Lower lobe of right lung (tissue), 2 donors: Measurements from ENCODE around the gene VRK3. TPM values are rescaled to one million over a fixed set of nuclear protein-coding genes. Genes with fewer than 3 reads are reported as not detected.

Experiments used
- ATAC-seq, 2 donors: fragments of 200-7000 bp; cut with Tn5 transposase; one replicate each; pipeline ENCODE4 v1.9.1; 2020 to 2022; ENCODE audit warnings: mild to moderate bottlenecking in 2 of 2, moderate library complexity in 2 of 2
- DNase-seq: peaks from one replicate; pipeline ENCODE4 v3.0.0-alpha.2; 2020
- H3K27ac ChIP-seq: fragments of 200-600 bp; one replicate; pipeline ENCODE4 v1.8.0; 2022
- H3K27me3 ChIP-seq: fragments of 200-600 bp; one replicate; pipeline ENCODE4 v1.8.0; 2022; ENCODE audit warnings: low read depth
- H3K36me3 ChIP-seq: fragments of 200-600 bp; one replicate; pipeline ENCODE4 v1.8.0; 2022; ENCODE audit warnings: mild to moderate bottlenecking
- H3K4me1 ChIP-seq: fragments of 200-600 bp; one replicate; pipeline ENCODE4 v1.8.0; 2022
- H3K4me3 ChIP-seq: fragments of 200-600 bp; one replicate; pipeline ENCODE4 v1.8.0; 2022; ENCODE audit warnings: mild to moderate bottlenecking
- H3K9me3 ChIP-seq: fragments of 200-600 bp; one replicate; pipeline ENCODE4 v1.8.0; 2022
- intact Hi-C: fragments of 100-400 bp; cut with DNase I; formaldehyde crosslinking; loops from one replicate; pipeline ENCODE4 v1.11.0; 2022
- total RNA-seq: library from RNA; stranded (reverse); fragmentation: NEBNext Ultra II Directional; extraction: Animal tissue kit (Norgen Biotek cat#: 25700); gene quantifications from one replicate; pipeline ENCODE4 v1.2.1, GENCODE V29; 2021
- TF ChIP-seq, protein P1 (sequence below): fragments of 200-600 bp; IDR thresholded peaks from one replicate; pipeline ENCODE4 v1.8.0; 2022; ENCODE audit warnings: antibody characterized with exemption, mild to moderate bottlenecking
- donor health status: DM: no; HTN: yes; CAD: no; lungs with severe emphysema.

The VRK3 gene
- total RNA-seq, 1 donor from 2014 or later, result 47.1 TPM

DNA sequence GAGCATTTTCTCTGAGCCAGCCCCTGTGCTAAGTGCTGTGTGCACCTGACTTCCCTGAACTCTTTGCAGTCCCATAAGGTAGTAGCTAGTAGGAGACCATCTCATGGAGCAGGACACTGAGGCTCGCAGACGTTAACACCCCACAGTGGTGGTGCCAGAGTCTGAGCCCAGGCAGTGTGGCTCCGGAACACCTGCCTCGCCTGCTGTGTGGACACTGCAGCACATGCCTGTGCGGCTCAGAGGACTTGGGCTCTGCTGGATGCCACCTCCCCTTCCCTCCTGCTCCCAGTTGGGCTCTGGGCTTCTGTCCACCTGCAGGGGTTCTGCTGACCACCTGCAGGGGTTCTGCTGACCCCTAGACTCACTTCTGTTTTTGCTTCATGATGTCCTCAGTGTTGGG, 37.2 kb downstream of the VRK3 start:
- no peak for ATAC-seq
- Histone ChIP-seq H3K27ac (no peak overlapping the region), H3K9me3 (no peaks in the 10 kb centered on the region), H3K27me3 (no peaks in the 10 kb centered on the region), H3K4me3 (no peak overlapping the region), H3K36me3 (peaks cover 90% of the 10 kb centered on the region), H3K4me1 (no peaks in the 10 kb centered on the region)
- no peak for DNase-seq
- intact Hi-C loops, result no loop called here
- TF ChIP-seq, protein P1, sequence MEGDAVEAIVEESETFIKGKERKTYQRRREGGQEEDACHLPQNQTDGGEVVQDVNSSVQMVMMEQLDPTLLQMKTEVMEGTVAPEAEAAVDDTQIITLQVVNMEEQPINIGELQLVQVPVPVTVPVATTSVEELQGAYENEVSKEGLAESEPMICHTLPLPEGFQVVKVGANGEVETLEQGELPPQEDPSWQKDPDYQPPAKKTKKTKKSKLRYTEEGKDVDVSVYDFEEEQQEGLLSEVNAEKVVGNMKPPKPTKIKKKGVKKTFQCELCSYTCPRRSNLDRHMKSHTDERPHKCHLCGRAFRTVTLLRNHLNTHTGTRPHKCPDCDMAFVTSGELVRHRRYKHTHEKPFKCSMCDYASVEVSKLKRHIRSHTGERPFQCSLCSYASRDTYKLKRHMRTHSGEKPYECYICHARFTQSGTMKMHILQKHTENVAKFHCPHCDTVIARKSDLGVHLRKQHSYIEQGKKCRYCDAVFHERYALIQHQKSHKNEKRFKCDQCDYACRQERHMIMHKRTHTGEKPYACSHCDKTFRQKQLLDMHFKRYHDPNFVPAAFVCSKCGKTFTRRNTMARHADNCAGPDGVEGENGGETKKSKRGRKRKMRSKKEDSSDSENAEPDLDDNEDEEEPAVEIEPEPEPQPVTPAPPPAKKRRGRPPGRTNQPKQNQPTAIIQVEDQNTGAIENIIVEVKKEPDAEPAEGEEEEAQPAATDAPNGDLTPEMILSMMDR, result no peak

DNA sequence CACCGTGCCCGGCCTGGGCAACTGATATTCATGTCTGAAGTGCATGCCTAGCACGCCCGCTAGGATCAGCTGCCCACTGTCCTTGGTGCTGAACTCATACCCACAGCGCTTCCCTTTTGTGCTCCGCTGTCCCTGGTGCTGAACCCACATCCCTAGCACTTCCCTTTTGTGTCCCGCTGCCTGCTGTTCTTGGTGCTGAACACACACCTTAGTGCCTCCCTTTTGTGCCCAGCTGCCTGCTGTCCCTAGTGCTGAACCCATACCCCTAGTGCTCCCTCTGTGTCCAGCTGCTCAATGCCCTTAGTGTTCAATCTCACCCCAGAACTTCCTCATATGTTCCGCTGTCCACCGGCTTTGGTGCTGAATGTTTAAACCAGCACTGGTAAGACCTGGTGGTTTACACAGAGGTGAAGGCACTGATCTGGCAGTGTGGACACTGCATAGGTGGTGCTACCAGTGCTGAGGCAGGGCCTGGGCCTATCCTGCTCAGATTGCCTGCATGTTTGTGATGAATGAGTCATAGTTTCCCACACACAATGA, 37.9 kb downstream of the VRK3 start:
- ATAC-seq (peak; percentile 85 to 93), DNase-seq (peak; percentile 89)
- no peaks in the 10 kb centered on the region for H3K27me3 ChIP-seq
- peaks cover 84% of the 10 kb centered on the region for H3K36me3 ChIP-seq
- no peak overlapping the region for H3K4me3 ChIP-seq
- TF ChIP-seq, protein P1, result no peak
- no peaks in the 10 kb centered on the region for H3K4me1 ChIP-seq
- H3K9me3 ChIP-seq, result no peaks in the 10 kb centered on the region
- H3K27ac ChIP-seq, result no peak overlapping the region
- intact Hi-C loops, result no loop called here

DNA sequence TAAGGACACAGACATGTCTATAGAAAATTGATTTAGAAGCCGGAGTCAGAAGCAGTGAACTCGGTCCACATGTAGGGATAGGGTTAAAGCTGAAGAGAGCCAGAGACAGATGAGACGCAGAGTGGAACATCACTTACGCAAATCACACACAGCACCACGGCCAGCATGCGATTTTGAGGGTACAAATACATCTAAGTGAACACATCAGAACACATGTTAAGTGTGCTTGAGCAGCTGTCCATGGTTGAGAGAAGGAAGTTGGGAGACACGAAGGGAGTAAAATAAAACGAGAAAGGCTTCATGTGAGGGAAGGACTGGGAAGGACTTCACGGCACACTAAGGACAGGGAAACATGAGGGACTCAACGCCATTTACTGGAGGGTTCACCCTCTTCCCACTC, 38.8 kb downstream of the VRK3 start:
- ATAC-seq, result no peak
- DNase-seq, result no peak
- intact Hi-C loops, result no loop called here
- Histone ChIP-seq H3K27ac (no peak overlapping the region), H3K36me3 (peaks cover 84% of the 10 kb centered on the region), H3K4me1 (no peaks in the 10 kb centered on the region), H3K4me3 (no peak overlapping the region), H3K27me3 (no peaks in the 10 kb centered on the region), H3K9me3 (no peaks in the 10 kb centered on the region)
- TF ChIP-seq, protein P1, result no peak

DNA sequence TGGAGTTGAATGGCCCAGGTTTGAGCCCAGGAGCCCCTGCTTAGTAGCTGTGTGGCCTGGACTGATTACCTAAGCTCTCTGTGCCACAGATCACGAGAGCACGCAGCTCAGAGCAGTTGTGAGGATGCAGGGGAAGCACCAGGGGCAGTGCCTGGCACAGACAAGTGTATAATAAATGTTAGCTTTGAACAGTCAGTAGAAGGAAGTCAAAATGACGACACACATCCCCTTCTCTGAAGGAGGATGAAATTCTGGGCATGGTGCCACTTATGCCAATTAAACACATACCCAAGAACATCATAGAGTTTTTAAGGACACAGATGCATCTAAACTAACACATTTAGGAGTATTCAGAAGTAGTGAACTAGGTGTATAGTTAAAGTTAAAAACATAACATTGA, 39.3 kb downstream of the VRK3 start:
- Histone ChIP-seq H3K4me3 (no peak overlapping the region), H3K4me1 (no peaks in the 10 kb centered on the region), H3K9me3 (no peaks in the 10 kb centered on the region), H3K27me3 (no peaks in the 10 kb centered on the region), H3K27ac (no peak overlapping the region), H3K36me3 (peaks cover 84% of the 10 kb centered on the region)
- no peak for ATAC-seq
- TF ChIP-seq, protein P1, result no peak
- DNase-seq, result no peak
- intact Hi-C loops, result no loop called here

DNA sequence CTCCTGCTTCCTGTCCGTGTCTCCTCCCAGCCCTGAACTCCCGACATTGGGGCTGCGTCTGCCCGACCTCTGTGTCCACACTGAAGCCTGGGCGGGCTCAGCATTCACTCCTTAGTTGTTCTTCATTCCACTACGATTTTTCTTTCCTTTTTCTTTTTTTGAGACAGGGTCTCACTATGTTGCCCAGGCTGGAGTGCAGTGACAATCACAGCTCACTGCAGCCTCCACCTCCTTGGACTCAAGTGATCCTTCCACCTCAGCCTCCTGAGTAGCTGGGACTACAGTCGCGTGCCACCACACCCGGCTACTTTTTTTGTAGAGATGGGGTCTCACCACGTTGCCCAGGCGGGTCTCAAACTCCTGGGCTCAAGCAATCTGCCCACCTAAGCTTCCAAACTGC, 40.7 kb downstream of the VRK3 start:
- TF ChIP-seq, protein P1, result no peak
- Histone ChIP-seq H3K27me3 (no peaks in the 10 kb centered on the region), H3K27ac (no peak overlapping the region), H3K4me3 (no peak overlapping the region), H3K9me3 (no peaks in the 10 kb centered on the region), H3K4me1 (no peaks in the 10 kb centered on the region), H3K36me3 (peaks cover 84% of the 10 kb centered on the region)
- DNase-seq (no peak), ATAC-seq (no peak)
- intact Hi-C loops, result no loop called here
